Measurements from ENCODE around the gene FGF7.

DNA sequence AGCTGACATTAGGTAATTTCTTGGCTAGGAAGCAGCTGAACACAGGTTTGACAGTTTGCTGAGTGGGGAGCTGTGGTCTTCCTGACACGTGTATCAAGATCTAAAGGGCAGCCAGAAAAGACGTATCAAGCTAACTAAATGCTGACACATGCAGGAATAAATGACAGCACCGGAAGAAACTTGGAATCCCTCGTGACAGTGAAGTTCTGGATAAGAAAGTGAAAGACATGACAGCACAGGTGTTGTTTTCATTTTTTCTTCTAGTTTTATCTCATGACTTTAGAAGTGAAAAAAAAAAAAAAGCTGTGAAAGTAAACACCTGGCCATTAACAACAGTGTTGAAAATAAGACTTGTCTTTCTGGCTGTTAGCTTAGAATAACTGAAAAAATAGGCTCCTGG is 48.7 kb downstream of the FGF7 start:
- no peak for TF ChIP-seq CTCF (IDR thresholded peaks at IDR 0.05)
- no peak for TF ChIP-seq POLR2A (IDR thresholded peaks at IDR 0.05)
- TF ChIP-seq EP300 (IDR thresholded peaks at IDR 0.05) = no peak
- no peak for TF ChIP-seq POLR2AphosphoS5 (IDR thresholded peaks at IDR 0.05)
